IPS-NIHi7 (cell line): ENCODE measurements around the gene MATN4.

Source experiments
- DNase-seq: peaks from one replicate; pipeline ENCODE4 v3.0.0; 2012; ENCODE audit warnings: mixed read lengths; ENCODE audit errors: extremely low spot score

MATN4 gene

GRCh38 chr20:45248609-45249008, 59.5 kb downstream of the MATN4 start:
- DNase-seq, result no peak

DNA sequence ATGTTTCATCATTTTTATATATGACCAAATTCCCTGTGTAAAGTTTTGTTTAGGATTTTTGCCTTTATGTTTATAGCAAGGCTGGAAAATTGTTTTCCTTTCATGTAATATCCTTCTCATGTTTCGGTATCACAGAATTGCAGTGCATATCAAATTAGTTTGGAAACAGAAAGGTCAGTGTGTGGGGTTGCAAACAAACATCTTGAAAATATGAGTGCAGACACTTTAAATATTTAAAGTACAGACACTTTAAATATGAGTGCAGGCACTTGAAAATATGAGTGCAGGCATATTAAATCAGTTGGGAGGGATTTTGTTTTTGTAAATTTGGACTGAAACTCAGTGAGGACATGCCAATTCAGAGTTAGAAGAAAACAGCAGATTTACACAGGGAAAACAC, 60.2 kb downstream of the MATN4 start:
- no peak for DNase-seq

DNA sequence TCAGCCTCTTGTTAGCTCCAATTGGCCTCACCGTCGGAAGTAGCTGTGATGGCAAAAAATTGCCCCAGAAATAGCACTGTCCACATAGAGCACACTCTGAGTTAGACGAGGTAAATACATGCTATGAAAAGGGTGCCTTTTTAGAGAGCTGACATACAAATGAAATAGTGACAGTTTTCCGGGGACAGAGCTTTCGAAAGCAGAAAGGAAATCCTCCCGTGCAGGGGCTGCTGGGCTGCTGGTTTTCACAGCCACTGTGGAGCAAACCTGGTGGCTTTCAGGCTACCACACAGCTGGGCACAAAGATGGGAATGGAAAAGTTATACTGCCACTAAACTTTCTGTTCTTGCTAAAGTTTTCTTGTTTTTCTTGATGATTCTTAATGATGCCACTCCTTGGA, 62.0 kb downstream of the MATN4 start:
- DNase-seq, result no peak
